Measurements from ENCODE around the gene GRM8. TPM values are rescaled to one million over a fixed set of nuclear protein-coding genes. Genes with fewer than 3 reads are reported as not detected.

GRM8 gene
- total and polyA plus RNA-seq, 4 donors, result 0.28 to 4.9 (median 2.8) TPM

GRCh38 chr7:126578338-126578737, 674.4 kb downstream of the GRM8 start:
- no peak for DNase-seq (ENCODE audit: low spot score)
- Histone ChIP-seq H3K9me3 (ENCODE audit: control insufficient read depth in 4 of 4, low read length in 3 of 4) (no peaks in the 10 kb centered on the region), H3K9ac (ENCODE audit: low read depth in 1 of 2, low read length in 2 of 2) (no peak overlapping the region), H3K36me3 (ENCODE audit: control insufficient read depth in 4 of 4, insufficient read depth in 3 of 4, low read depth in 1 of 4, low read length in 3 of 4) (no peaks in the 10 kb centered on the region), H3K27ac (ENCODE audit: low read depth in 1 of 2, low read length in 2 of 2) (no peak overlapping the region), H3K4me1 (ENCODE audit: control insufficient read depth in 4 of 4, insufficient read depth in 4 of 4, low read length in 3 of 4) (no peaks in the 10 kb centered on the region), H3K4me3 (ENCODE audit: low read depth in 1 of 3, low read length in 3 of 3) (no peak overlapping the region), H3K27me3 (ENCODE audit: control insufficient read depth in 4 of 4, insufficient read depth in 4 of 4, low read length in 3 of 4) (no peaks in the 10 kb centered on the region)
- 80% methylated on average over 2 of the region's 2 CpGs for WGBS
- TF ChIP-seq HNF4G (IDR thresholded peaks at IDR 0.05) (no peak), HNF4A (conservative IDR thresholded peaks at IDR 0.05) (no peak), SP1 (IDR thresholded peaks at IDR 0.05) (no peak), FOXA1 (IDR thresholded peaks at IDR 0.05) (no peak), FOXA2 (IDR thresholded peaks at IDR 0.05) (no peak)
- TF ChIP-seq, protein P1, sequence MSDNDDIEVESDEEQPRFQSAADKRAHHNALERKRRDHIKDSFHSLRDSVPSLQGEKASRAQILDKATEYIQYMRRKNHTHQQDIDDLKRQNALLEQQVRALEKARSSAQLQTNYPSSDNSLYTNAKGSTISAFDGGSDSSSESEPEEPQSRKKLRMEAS (IDR thresholded peaks at IDR 0.05), result no peak

- Histone ChIP-seq H3K4me1 (ENCODE audit: control insufficient read depth in 4 of 4, insufficient read depth in 4 of 4, low read length in 3 of 4) (no peaks in the 10 kb centered on the region), H3K4me3 (ENCODE audit: low read depth in 1 of 3, low read length in 3 of 3) (no peak overlapping the region), H3K27ac (ENCODE audit: low read depth in 1 of 2, low read length in 2 of 2) (no peak overlapping the region), H3K9me3 (ENCODE audit: control insufficient read depth in 4 of 4, low read length in 3 of 4) (no peaks in the 10 kb centered on the region), H3K36me3 (ENCODE audit: control insufficient read depth in 4 of 4, insufficient read depth in 3 of 4, low read depth in 1 of 4, low read length in 3 of 4) (no peaks in the 10 kb centered on the region), H3K9ac (ENCODE audit: low read depth in 1 of 2, low read length in 2 of 2) (no peak overlapping the region), H3K27me3 (ENCODE audit: control insufficient read depth in 4 of 4, insufficient read depth in 4 of 4, low read length in 3 of 4) (no peaks in the 10 kb centered on the region)
- WGBS, result 79% methylated on average over 6 of the region's 6 CpGs
- no peak for TF ChIP-seq JUND (IDR thresholded peaks at IDR 0.05)
- no peak for TF ChIP-seq RAD21 (IDR thresholded peaks at IDR 0.05)
- TF ChIP-seq FOXA2 (IDR thresholded peaks at IDR 0.05), result no peak
- no peak for TF ChIP-seq GABPA (IDR thresholded peaks at IDR 0.05 in 1 of 2, conservative IDR thresholded peaks at IDR 0.05 in 1 of 2)
- TF ChIP-seq FOXA1 (IDR thresholded peaks at IDR 0.05), result no peak
- no peak for TF ChIP-seq TAF1 (conservative IDR thresholded peaks at IDR 0.05)
- TF ChIP-seq, protein P1 (IDR thresholded peaks at IDR 0.05), result no peak
- TF ChIP-seq NR2F2 (IDR thresholded peaks at IDR 0.05), result no peak
- TF ChIP-seq, protein P2, sequence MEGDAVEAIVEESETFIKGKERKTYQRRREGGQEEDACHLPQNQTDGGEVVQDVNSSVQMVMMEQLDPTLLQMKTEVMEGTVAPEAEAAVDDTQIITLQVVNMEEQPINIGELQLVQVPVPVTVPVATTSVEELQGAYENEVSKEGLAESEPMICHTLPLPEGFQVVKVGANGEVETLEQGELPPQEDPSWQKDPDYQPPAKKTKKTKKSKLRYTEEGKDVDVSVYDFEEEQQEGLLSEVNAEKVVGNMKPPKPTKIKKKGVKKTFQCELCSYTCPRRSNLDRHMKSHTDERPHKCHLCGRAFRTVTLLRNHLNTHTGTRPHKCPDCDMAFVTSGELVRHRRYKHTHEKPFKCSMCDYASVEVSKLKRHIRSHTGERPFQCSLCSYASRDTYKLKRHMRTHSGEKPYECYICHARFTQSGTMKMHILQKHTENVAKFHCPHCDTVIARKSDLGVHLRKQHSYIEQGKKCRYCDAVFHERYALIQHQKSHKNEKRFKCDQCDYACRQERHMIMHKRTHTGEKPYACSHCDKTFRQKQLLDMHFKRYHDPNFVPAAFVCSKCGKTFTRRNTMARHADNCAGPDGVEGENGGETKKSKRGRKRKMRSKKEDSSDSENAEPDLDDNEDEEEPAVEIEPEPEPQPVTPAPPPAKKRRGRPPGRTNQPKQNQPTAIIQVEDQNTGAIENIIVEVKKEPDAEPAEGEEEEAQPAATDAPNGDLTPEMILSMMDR (IDR thresholded peaks at IDR 0.05; ENCODE audit: low read depth, low read length, missing input control), result no peak
- TF ChIP-seq RXRA (IDR thresholded peaks at IDR 0.05), result no peak
- TF ChIP-seq REST (IDR thresholded peaks at IDR 0.05), result no peak
- TF ChIP-seq HNF4A (conservative IDR thresholded peaks at IDR 0.05), result no peak
- TF ChIP-seq ZBTB33 (IDR thresholded peaks at IDR 0.05), result no peak
- TF ChIP-seq EGR1 (IDR thresholded peaks at IDR 0.05; ENCODE audit: low read depth in 2 of 2), result no peak
- no peak for TF ChIP-seq YY1 (IDR thresholded peaks at IDR 0.05)
- no peak for TF ChIP-seq HNF4G (IDR thresholded peaks at IDR 0.05)
- no peak for TF ChIP-seq ATF3 (IDR thresholded peaks at IDR 0.05)
- no peak for TF ChIP-seq SP1 (IDR thresholded peaks at IDR 0.05)
- DNase-seq (ENCODE audit: low spot score), result no peak
Measured at GRCh38 chr7:126574276-126575250, 678.2 kb downstream of the GRM8 start.
